ENCODE measurements around the gene DDAH2.

DNA sequence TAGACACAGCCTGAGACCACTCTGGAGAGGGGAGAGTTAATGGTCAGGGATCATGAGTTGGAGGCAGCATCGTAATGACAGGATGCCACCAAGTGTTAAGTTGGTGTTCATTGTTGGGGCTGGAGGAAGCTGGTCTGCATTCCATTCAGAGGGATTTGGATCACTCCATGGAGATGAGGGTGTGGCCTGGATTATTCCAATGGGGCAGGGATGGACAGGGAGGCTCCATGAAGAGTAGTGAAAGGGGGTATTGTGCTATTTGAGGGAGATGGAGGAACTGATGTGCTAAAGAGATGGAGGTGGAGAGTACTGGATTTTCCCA lies 34.5 kb upstream of the DDAH2 start:
- TF ChIP-seq, protein P1, sequence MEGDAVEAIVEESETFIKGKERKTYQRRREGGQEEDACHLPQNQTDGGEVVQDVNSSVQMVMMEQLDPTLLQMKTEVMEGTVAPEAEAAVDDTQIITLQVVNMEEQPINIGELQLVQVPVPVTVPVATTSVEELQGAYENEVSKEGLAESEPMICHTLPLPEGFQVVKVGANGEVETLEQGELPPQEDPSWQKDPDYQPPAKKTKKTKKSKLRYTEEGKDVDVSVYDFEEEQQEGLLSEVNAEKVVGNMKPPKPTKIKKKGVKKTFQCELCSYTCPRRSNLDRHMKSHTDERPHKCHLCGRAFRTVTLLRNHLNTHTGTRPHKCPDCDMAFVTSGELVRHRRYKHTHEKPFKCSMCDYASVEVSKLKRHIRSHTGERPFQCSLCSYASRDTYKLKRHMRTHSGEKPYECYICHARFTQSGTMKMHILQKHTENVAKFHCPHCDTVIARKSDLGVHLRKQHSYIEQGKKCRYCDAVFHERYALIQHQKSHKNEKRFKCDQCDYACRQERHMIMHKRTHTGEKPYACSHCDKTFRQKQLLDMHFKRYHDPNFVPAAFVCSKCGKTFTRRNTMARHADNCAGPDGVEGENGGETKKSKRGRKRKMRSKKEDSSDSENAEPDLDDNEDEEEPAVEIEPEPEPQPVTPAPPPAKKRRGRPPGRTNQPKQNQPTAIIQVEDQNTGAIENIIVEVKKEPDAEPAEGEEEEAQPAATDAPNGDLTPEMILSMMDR (IDR thresholded peaks at IDR 0.05; ENCODE audit: low read length): no peak
- TF ChIP-seq EZH2 (IDR thresholded peaks at IDR 0.05; ENCODE audit: borderline replicate concordance, low read length): no peak

All from OCI-LY1 (cell line).